ENCODE results near the gene TMEM138. TPM values are rescaled to one million over a fixed set of nuclear protein-coding genes. Genes with fewer than 3 reads are reported as not detected.
A peak's percentile ranks its signal among the peaks of the same experiment; 100 is the strongest.

TMEM138 gene
- total RNA-seq, 1 donor from 2014 or later = 10.0 TPM

DNA sequence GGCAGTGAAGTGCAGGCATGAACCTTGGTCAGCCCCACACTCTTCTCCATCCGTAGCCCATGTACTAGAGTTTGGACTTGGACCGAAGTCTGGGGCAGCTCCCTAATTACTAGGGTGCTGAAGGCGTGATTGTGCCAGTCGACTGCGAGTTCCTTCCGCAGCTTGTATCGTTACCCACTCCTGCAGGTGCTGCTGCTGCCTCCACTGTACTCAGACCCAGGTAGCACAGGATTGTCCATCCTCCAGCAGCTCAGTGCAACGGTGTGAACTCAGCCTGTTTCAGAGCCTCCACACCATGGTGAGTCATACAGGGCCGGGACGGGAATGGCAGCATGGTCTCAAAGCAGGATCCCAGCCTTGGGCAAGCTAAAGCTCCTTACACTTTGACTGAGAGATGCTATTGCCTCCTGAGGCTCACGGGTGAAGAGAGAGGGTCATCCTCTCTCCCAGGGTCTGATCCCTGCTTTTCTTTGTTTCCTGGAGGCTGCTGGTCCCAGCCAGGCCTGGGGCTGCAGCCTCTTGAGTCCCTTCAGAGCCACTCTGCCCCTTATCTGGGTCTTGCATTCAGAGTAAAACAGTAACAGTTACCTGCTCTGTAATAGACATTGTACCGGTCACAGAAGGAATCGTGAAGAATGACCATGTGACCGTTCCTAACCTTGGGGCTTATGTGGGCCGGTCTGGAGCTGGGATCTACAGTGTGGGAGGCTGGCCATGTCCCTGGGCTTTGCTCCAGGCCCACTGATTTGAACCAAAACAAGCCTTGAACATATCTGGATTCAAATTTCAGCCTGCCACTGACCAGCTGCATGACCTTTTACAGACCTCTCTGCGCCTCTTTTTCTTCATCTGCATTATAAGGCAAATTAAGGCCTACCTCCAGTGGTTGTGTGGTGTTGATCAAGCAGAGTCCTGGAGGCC is 27.5 kb upstream of the TMEM138 start:
- H3K36me3 ChIP-seq (ENCODE audit: control insufficient read depth, insufficient read depth, low read length) = peaks cover 5% of the 10 kb centered on the region
- H3K4me3 ChIP-seq (ENCODE audit: low read depth, low read length) = no peak overlapping the region
- DNase-seq (ENCODE audit: low read depth) (peak; percentile 65), FAIRE-seq (no peak)
- H3K27me3 ChIP-seq (ENCODE audit: control insufficient read depth, insufficient read depth, low read length) = no peaks in the 10 kb centered on the region
- TF ChIP-seq, protein P1, sequence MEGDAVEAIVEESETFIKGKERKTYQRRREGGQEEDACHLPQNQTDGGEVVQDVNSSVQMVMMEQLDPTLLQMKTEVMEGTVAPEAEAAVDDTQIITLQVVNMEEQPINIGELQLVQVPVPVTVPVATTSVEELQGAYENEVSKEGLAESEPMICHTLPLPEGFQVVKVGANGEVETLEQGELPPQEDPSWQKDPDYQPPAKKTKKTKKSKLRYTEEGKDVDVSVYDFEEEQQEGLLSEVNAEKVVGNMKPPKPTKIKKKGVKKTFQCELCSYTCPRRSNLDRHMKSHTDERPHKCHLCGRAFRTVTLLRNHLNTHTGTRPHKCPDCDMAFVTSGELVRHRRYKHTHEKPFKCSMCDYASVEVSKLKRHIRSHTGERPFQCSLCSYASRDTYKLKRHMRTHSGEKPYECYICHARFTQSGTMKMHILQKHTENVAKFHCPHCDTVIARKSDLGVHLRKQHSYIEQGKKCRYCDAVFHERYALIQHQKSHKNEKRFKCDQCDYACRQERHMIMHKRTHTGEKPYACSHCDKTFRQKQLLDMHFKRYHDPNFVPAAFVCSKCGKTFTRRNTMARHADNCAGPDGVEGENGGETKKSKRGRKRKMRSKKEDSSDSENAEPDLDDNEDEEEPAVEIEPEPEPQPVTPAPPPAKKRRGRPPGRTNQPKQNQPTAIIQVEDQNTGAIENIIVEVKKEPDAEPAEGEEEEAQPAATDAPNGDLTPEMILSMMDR (IDR thresholded peaks at IDR 0.05; ENCODE audit: insufficient read depth, low read length, severe bottlenecking) = no peak

DNA sequence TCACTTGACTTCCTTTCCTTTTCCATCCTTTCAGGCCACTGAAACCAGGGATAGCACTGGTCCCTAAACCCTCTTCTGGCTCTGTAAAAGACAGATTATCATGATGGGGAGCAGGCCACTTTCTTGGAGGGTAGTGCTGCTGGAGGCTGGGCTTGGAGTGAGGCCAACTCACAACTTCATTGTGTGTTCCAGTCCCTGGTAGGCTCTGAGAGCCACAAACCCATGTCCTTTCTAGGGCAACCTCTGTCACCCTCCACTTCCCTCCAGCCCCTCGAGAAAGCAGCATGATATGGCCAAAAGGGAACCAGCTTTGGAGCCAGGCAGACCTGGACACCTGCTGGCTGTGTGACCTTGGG is 26.8 kb upstream of the TMEM138 start:
- H3K4me3 ChIP-seq (ENCODE audit: low read depth, low read length) = no peak overlapping the region
- TF ChIP-seq, protein P1 (IDR thresholded peaks at IDR 0.05; ENCODE audit: insufficient read depth, low read length, severe bottlenecking) = no peak
- DNase-seq (ENCODE audit: low read depth) = no peak
- H3K27me3 ChIP-seq (ENCODE audit: control insufficient read depth, insufficient read depth, low read length) = no peaks in the 10 kb centered on the region
- peaks cover 5% of the 10 kb centered on the region for H3K36me3 ChIP-seq (ENCODE audit: control insufficient read depth, insufficient read depth, low read length)
- no peak for FAIRE-seq

DNA sequence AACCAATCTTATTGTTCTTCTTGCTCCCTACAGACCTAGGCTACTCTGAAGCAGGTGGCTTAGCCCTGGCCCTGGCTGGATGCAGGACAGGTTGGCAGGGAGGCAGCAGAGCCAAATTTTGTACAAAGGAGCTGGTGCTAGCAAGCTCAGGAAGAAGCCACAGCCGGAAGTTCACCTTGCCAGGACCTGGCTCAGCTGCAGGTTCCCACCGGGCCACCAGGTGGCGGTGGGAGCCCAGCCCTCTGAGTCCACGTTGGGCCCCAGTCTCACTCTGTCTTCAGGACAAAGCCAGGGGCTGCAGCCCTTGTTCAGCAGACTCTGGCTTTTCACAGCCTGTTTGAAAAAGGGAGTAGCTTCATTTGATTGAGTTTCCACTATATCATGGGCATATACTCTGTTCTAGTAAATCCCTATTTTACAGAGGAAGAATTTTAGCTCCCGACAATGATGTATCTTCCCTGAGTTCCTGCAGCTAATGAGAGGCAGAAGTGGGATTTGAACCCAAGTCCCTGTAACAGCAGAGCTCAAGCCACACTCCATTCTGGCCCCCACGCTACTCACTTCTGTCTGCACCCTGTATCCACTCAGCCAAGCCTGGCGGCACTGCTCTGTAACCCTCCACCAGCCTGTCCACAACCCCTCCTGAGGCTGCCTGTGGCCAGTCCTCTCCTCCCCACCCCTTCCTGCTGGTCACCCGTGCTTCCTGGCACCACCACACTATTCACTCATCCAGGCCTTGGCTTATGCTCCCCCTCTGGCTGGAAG is 25.8 kb upstream of the TMEM138 start:
- H3K4me3 ChIP-seq (ENCODE audit: low read depth, low read length) = no peak overlapping the region
- TF ChIP-seq, protein P1 (IDR thresholded peaks at IDR 0.05; ENCODE audit: insufficient read depth, low read length, severe bottlenecking) = peak; percentile 99
- no peaks in the 10 kb centered on the region for H3K27me3 ChIP-seq (ENCODE audit: control insufficient read depth, insufficient read depth, low read length)
- peak; percentile 68 for DNase-seq (ENCODE audit: low read depth)
- FAIRE-seq = no peak
- H3K36me3 ChIP-seq (ENCODE audit: control insufficient read depth, insufficient read depth, low read length) = peaks cover 5% of the 10 kb centered on the region

DNA sequence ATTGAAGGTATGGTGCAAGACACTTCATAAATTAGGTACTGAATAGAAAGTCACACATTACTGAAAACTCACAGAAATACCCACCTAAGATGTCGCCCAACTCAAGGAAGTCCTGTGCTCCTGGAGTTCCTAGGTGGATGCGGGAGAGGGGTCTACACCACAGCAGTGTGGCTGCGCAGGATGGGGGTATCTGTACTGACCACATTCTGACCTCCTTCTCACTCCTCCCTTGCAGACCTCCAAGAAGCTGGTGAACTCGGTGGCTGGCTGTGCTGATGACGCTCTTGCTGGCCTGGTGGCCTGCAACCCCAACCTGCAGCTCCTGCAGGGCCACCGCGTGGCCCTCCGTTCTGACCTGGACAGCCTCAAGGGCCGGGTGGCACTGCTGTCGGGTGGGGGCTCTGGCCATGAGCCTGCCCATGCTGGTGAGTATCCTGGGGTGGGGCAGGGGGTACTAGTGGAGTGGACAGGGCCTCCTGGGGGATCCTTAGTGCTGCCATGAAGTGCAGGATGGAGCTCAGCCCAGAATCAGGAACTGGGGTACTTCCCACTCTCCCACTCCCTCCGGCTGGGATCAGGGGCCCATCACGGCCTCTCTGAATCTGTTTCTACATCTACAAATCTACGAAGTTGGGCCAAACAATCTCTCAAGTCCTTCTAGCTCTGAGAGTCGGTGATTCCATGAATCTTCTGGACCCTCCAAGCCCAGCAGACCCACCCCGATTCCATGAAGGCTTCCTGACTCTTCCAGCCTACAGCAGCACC is 24.3 kb upstream of the TMEM138 start:
- no peaks in the 10 kb centered on the region for H3K27me3 ChIP-seq (ENCODE audit: control insufficient read depth, insufficient read depth, low read length)
- FAIRE-seq (no peak), DNase-seq (ENCODE audit: low read depth) (no peak)
- H3K36me3 ChIP-seq (ENCODE audit: control insufficient read depth, insufficient read depth, low read length) = peaks cover 15% of the 10 kb centered on the region
- TF ChIP-seq, protein P1 (IDR thresholded peaks at IDR 0.05; ENCODE audit: insufficient read depth, low read length, severe bottlenecking) = no peak
- H3K4me3 ChIP-seq (ENCODE audit: low read depth, low read length) = no peak overlapping the region

DNA sequence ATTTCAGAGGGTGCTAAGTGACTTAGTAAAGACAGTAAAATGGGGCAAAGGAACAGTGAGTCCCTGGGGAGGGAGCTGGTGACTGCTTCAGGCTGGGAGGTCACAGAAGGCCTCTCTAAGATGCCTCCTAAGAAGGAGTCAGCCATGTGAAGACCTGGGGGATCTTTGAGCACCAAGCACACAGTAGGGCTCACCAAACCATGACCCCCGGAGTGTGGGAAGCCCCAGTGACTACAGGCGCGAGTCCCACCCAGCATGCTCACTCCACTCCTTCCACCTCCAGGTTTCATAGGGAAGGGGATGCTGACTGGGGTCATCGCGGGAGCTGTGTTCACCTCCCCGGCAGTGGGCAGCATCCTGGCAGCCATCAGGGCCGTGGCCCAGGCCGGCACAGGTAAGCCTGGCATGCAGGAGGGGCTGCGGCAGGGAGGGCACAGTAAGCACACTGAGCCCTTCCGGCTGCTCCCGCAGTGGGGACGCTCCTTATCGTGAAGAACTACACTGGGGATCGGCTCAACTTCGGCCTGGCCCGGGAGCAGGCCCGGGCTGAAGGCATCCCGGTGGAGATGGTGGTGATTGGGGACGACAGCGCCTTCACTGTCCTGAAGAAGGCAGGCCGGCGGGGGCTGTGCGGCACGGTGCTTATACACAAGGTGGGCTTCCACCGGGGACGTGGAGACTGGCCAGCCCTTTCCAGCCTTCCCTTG is 23.2 kb upstream of the TMEM138 start:
- H3K36me3 ChIP-seq (ENCODE audit: control insufficient read depth, insufficient read depth, low read length) = peaks cover 15% of the 10 kb centered on the region
- H3K27me3 ChIP-seq (ENCODE audit: control insufficient read depth, insufficient read depth, low read length) = no peaks in the 10 kb centered on the region
- no peak overlapping the region for H3K4me3 ChIP-seq (ENCODE audit: low read depth, low read length)
- TF ChIP-seq, protein P1 (IDR thresholded peaks at IDR 0.05; ENCODE audit: insufficient read depth, low read length, severe bottlenecking) = no peak
- FAIRE-seq (no peak), DNase-seq (ENCODE audit: low read depth) (no peak)
